Measurements from ENCODE around the gene STRADB. TPM values are rescaled to one million over a fixed set of nuclear protein-coding genes. Genes with fewer than 3 reads are reported as not detected.
A peak's percentile ranks its signal among the peaks of the same experiment; 100 is the strongest.
"Not testable (repeated sequence)": the region's sequence is repeated elsewhere in the genome, so short reads cannot be mapped to it uniquely, and the experiment has no call there.

The STRADB gene
- total and polyA plus RNA-seq, 8 donors = 8.1 to 19.1 (median 11.7) TPM

- no peak for DNase-seq
- Histone ChIP-seq H3K4me1 (peaks cover 0 to 11% (median 5%) of the 10 kb centered on the region in 3 donors), H3K36me3 (no peaks in the 10 kb centered on the region), H3K27ac (no peak overlapping the region), H3K27me3 (no peaks in the 10 kb centered on the region), H3K9me3 (no peaks in the 10 kb centered on the region), H3K4me3 (no peak overlapping the region)
- intact Hi-C loops (cut with DNase I) = no loop called here
- no peak for FAIRE-seq
- peak in 1 of 4 donors; percentile 69 for ATAC-seq
- WGBS, 2 donors = 78 to 81% methylated on average over 3 of the region's 3 CpGs
- TF ChIP-seq CTCF (IDR thresholded peaks at IDR 0.05) = no peak
Measured at GRCh38 chr2:201419057-201419635, 32.4 kb upstream of the STRADB start.

- no peak for FAIRE-seq
- H3K4me3 ChIP-seq = no peak overlapping the region
- no peak overlapping the region for H3K27ac ChIP-seq
- peaks cover 0 to 10% (median 7%) of the 10 kb centered on the region in 3 donors for H3K4me1 ChIP-seq
- no peak for DNase-seq
- WGBS, 2 donors = 89 to 90% methylated on average over 4 of the region's 4 CpGs
- no peak for TF ChIP-seq CTCF (IDR thresholded peaks at IDR 0.05)
- H3K27me3 ChIP-seq = no peaks in the 10 kb centered on the region
- no peaks in the 10 kb centered on the region for H3K9me3 ChIP-seq
- no peaks in the 10 kb centered on the region for H3K36me3 ChIP-seq
- ATAC-seq = no peak
- intact Hi-C loops (cut with DNase I) = no loop called here
Measured at GRCh38 chr2:201419986-201420385, 31.6 kb upstream of the STRADB start.

- ATAC-seq (no peak), DNase-seq (no peak), FAIRE-seq (peak; percentile 54)
- Histone ChIP-seq H3K9me3 (no peaks in the 10 kb centered on the region), H3K4me1 (peaks cover 0 to 8% (median 2%) of the 10 kb centered on the region in 3 donors), H3K27ac (no peak overlapping the region), H3K36me3 (no peaks in the 10 kb centered on the region), H3K27me3 (no peaks in the 10 kb centered on the region), H3K4me3 (no peak overlapping the region)
- 66 to 76% methylated on average over 3 of the region's 3 CpGs for WGBS, 2 donors
- TF ChIP-seq CTCF (IDR thresholded peaks at IDR 0.05) = no peak
- intact Hi-C loops (cut with DNase I) = no loop called here
Measured at GRCh38 chr2:201420442-201421113, 31.0 kb upstream of the STRADB start.

- DNase-seq (no peak), ATAC-seq (no peak), FAIRE-seq (no peak)
- intact Hi-C loops (cut with DNase I) = no loop called here
- no peaks in the 10 kb centered on the region for H3K27me3 ChIP-seq
- H3K4me3 ChIP-seq = no peak overlapping the region
- H3K36me3 ChIP-seq = no peaks in the 10 kb centered on the region
- no peaks in the 10 kb centered on the region for H3K9me3 ChIP-seq
- no peak for TF ChIP-seq CTCF (IDR thresholded peaks at IDR 0.05)
- peaks cover 0 to 8% (median 0%) of the 10 kb centered on the region in 3 donors for H3K4me1 ChIP-seq
- WGBS, 2 donors = 92% methylated on average over 9 of the region's 9 CpGs
- H3K27ac ChIP-seq = no peak overlapping the region
Measured at GRCh38 chr2:201425952-201426351, 25.6 kb upstream of the STRADB start.

DNA sequence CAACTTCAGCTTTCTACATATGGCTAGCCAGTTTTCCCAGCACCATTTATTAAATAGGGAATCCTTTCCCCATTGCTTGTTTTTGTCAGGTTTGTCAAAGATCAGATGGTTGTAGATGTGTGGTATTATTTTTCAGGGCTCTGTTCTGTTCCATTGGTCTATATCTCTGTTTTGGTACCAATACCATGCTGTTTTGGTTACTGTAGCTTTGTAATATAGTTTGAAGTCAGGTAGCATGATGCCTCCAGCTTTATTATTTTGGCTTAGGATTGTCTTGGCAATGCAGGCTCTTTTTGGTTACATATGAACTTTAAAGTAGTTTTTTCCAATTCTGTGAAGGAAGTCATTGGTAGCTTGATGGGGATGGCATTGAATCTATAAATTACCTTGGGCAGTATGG lies 23.2 kb upstream of the STRADB start:
- H3K27me3 ChIP-seq; DNase-seq; H3K27ac ChIP-seq; intact Hi-C loops (cut with DNase I); ATAC-seq; H3K9me3 ChIP-seq; FAIRE-seq; H3K4me3 ChIP-seq; H3K36me3 ChIP-seq: not testable (repeated sequence)
- H3K4me1 ChIP-seq = peaks cover 6 to 24% (median 8%) of the 10 kb centered on the region in 3 donors

DNA sequence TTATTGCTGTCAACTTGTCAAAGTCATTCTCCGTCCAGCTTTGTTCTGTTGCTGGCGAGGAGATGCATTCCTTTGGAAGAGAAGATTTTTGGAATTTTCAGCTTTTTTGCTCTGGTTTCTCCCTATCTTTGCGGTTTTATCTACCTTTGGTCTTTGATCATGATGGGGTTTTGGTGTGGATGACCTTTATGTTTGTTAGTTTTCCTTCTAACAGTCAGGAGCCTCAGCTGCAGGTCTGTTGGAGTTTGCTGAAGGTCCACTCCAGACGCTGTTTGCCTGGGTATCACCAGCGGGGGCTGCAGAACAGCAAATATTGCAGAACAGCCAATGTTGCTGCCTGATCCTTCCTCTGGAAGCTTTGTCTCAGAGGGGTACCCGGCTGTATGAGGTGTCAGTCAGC lies 21.7 kb upstream of the STRADB start:
- H3K9me3 ChIP-seq; H3K27ac ChIP-seq; ATAC-seq; H3K36me3 ChIP-seq; H3K4me3 ChIP-seq; intact Hi-C loops (cut with DNase I); H3K27me3 ChIP-seq; FAIRE-seq; DNase-seq: not testable (repeated sequence)
- H3K4me1 ChIP-seq = peaks cover 6 to 21% (median 8%) of the 10 kb centered on the region in 3 donors
- 89 to 96% methylated on average over 6 of the region's 6 CpGs for WGBS, 2 donors

GRCh38 chr2:201430322-201430721 lies 21.2 kb upstream of the STRADB start:
- FAIRE-seq; H3K36me3 ChIP-seq; H3K4me3 ChIP-seq; H3K27ac ChIP-seq; DNase-seq; intact Hi-C loops (cut with DNase I); ATAC-seq; H3K27me3 ChIP-seq; H3K9me3 ChIP-seq: not testable (repeated sequence)
- peaks cover 6 to 19% (median 8%) of the 10 kb centered on the region in 3 donors for H3K4me1 ChIP-seq
- 92 to 98% methylated on average over 12 of the region's 12 CpGs for WGBS, 2 donors
